Left cardiac atrium (tissue), 4 donors: ENCODE data around the gene NOSTRIN. TPM values are rescaled to one million over a fixed set of nuclear protein-coding genes. Genes with fewer than 3 reads are reported as not detected.
A peak's percentile ranks its signal among the peaks of the same experiment; 100 is the strongest.
"Not testable (repeated sequence)": the region's sequence is repeated elsewhere in the genome, so short reads cannot be mapped to it uniquely, and the experiment has no call there.

Experiments used
- ATAC-seq, 2 donors: fragments of 200-7000 bp; cut with Tn5 transposase; one replicate each; pipeline ENCODE4 v1.9.1; 2020; ENCODE audit warnings: mild to moderate bottlenecking in 2 of 2, moderate library complexity in 2 of 2
- DNase-seq: peaks from one replicate; pipeline ENCODE4 v3.0.0-alpha.2; 2020
- intact Hi-C, 2 donors: fragments of 100-400 bp; cut with DNase I; formaldehyde crosslinking; loops; one replicate each; pipeline versions ENCODE4 v1.14.1 to v1.15.1; 2022 to 2023
- total RNA-seq, 2 donors: library from RNA; stranded (reverse); fragmentation: NEBNext Ultra II Directional; extraction: Animal tissue kit (Norgen Biotek cat#: 25700); gene quantifications; one replicate each; pipeline ENCODE4 v1.2.1, GENCODE V29; 2021
- donor health status: DM: no; HTN: yes; CAD: no.
- donor health status: DM: no; HTN: yes; CAD: no; lungs with severe emphysema.
- donor health status: DM: yes; HTN: yes; CAD: no.
- donor health status: Dilated cardiomyopathy.

NOSTRIN gene
- total RNA-seq, 2 donors from 2014 or later, result 16.1 to 37.6 TPM

DNA sequence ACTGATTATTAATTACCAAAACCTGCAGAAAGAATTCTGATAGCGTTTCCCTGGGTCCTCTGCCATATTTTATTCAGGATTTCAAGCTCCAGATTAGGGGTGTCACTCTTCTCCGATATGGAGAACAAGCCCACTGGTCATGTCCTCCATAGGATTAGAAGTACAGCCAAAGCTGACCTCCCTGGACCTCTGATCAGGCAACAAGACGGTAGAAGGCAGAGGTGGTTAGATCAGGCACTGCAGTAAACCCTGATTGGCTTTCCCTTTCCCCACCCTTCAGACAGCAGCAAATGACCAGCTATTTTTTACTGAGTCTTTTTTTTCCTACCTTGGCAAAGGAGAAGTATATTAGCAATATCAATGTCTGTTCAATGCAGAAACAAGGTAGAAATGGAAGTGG, 50.0 kb downstream of the NOSTRIN start:
- DNase-seq (no peak), ATAC-seq (no peak)
- intact Hi-C loops, result no loop called here

DNA sequence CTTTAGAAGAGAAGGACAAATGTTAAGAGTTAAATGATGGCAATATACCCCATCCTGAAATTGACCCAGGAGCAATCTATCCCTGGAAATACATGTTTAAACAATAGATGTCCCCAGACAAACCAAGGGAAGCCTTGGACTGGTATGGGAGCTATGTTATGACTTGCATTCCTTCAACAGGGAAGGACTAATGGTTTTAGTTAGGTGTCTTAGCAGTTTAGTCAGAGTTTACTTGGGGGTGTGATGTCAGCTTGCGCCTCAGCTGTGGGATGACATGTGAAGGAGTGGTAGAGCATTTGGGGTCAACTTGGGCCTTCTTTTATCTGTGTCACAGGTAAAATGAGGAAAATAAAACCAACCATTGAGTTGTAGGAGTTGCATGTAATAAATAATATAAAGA, 51.0 kb downstream of the NOSTRIN start:
- DNase-seq, result no peak
- no peak for ATAC-seq
- intact Hi-C loops, result no loop called here

DNA sequence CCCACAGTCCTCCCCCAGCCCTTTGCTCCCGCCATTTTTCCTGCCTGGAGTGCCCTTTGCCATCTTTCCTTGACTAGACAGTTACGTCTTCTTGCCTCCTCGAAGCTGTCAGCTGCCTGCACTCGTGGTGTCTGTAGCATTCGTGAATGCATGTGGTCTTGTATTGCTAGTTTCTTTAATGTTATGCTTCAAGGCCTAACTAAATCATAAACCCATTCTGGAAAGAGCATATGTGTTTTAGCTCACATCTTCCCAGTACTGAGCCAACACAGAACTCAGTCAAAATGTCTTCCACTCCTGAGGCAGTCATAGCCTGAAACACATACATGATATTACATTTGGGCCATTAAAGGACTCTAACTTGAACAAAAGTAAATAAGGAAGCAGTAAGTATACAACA, 52.2 kb downstream of the NOSTRIN start:
- intact Hi-C loops, result no loop called here
- ATAC-seq (no peak), DNase-seq (no peak)

DNA sequence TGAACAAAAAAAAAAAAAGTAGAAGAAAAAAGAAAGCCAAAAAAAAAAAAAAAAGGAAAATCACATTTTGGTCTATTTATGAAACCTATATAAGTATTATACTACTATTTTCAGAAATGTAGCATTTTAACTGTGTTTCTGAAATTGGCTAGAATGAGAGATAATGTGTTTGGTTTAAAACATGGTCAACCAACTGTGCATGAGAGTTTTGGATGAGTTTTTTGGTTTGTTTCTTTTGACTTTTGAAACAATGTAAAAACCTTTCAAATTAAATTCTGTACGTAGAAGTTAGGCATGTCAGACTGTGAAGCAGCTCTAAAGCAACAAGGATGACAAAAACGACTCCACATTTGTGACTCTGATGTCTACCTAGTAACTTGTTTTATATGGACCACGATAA, 53.2 kb downstream of the NOSTRIN start:
- ATAC-seq (no peak), DNase-seq (no peak)
- intact Hi-C loops, result no loop called here

DNA sequence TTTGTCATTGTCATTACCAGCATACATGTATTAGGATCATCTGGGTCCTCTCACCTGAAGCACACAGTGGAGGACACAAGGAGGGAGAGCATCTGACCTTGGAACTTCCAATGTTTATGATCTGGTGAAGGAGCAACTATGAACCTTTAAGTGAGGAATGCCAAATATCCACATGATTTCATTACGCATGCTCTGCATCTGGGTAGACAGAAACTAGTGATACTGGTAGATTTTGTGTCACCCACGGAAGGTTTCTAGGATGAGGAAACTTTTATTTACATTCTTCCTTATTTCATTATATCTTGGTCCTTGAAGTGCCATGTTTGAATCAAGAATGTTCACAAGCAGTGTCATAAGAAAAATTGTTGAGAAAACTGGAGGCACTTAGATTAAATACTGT, 55.7 kb downstream of the NOSTRIN start:
- no peak for ATAC-seq
- intact Hi-C loops, result no loop called here
- no peak for DNase-seq

DNA sequence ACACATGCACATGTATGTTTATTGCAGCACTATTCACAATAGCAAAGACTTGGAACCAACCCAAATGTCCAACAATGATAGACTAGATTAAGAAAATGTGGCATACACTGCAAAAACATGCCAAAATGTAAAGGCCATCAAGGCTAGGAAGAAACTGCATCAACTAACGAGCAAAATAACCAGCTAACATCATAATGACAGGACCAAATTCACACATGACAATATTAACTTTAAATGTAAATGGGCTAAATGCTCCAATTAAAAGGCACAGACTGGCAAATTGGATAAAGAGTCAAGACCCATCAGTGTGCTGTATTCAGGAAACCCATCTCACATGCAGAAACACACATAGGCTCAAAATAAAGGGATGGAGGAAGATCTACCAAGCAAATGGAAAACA, 64.7 kb downstream of the NOSTRIN start:
- ATAC-seq, intact Hi-C loops, DNase-seq: not testable (repeated sequence)

DNA sequence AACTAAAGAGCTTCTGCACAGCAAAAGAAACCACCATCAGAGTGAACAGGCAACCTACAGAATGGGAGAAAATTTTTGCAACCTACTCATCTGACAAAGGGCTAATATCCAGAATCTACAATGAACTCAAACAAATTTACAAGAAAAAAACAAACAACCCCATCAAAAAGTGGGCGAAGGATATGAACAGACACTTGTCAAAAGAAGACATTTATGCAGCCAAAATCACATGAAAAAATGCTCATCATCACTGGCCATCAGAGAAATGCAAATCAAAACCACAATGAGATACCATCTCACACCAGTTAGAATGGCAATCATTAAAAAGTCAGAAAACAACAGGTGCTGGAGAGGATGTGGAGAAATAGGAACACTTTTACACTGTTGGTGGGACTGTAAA, 67.9 kb downstream of the NOSTRIN start:
- DNase-seq, ATAC-seq, intact Hi-C loops: not testable (repeated sequence)

DNA sequence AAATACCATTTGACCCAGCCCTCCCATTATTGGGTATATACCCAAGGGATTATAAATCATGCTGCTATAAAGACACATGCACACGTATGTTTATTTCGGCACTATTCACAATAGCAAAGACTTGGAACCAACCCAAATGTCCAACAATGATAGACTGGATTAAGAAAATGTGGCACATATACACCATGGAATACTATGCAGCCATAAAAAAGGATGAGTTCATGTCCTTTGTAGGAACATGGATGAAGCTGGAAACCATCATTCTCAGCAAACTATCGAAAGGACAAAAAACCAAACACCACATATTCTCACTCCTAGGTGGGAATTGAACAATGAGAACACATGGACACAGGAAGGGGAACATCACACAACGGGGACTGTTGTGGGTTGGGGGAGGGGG, 68.4 kb downstream of the NOSTRIN start:
- DNase-seq, intact Hi-C loops, ATAC-seq: not testable (repeated sequence)

DNA sequence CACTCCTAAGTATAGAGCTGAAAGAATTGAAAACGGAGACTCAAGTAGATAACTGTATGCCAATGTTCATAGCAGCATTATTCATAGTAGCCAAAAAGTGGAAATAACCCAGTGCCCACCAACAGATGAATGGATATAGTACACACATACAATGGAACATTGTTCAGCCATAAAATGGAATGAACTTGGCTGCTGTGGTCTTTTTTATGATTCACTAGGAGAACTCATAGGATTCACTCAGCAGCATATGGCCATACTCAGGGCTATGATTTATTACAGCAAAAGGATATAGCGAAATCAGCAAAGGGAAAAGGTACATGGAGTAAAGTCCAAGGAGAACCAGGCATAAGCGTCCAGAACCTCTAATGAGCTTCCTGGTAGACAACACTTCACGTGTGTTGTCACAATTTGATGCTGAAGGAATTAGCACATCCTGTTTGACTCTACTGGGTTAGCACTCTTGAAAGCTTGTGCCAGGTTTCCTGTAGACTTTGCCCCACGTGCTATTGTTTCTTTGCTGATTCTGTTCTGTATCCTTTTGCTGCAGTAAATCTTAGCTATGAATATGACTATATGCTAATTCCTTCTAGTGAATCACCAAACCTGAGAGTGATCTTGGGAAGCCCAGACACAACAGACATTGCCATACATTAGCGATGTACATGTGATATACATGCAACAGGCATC, 72.1 kb downstream of the NOSTRIN start:
- no peak for ATAC-seq
- intact Hi-C loops, result no loop called here
- no peak for DNase-seq

DNA sequence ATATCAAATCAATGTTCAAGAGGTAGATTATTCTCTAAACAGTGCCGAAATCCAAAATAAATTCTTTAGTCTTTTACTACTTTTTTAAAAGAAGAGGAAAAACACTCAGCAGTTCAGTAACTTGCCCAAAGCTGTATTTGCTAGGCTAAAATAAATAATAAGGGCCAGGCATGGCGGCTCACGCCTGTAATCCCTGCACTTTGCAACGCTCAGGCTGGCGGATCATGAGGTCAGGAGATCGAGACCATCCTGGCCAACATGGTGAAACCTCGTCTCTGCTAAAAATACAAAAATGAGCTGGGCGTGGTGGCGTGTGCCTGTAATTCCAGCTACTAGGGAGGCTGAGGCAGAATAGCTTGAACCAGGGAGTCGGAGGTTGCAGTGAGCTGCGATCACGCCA, 79.7 kb downstream of the NOSTRIN start:
- intact Hi-C loops, DNase-seq, ATAC-seq: not testable (repeated sequence)

DNA sequence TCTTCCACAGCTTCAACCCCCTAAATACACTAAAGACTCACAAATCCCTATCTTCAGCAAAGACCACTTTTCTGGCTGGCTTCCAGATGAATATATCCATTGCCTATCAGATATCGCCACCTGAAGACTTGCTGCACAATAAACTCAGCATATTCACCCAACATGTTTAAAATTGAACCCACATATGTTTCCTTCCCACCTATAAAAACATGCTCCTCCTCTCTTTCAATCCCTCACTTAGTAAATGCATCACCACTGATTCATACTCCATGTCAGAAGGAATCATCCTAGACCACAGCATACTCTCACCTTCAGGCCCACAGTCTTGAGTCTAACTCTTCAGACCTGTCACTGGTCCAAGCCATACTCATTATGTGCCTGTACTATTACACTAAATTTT, 82.5 kb downstream of the NOSTRIN start:
- intact Hi-C loops, result no loop called here
- ATAC-seq (no peak), DNase-seq (no peak)

DNA sequence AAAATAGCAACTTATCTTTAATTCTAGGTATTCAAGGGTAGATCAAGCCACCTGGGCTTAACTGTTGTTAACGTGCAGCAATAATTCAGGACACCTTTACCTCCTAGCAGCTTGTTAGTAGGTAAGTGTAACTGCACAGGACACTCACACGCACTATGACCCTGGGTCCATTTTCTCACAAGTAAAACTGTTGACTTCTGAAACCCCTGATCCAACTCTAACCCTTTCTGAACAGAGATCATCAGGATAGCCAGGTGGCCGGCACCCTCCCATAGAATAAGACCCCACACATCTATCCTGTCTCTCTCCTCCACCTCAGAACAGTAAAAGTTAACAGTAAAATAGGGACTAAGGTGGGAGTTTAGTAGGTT, 87.2 kb downstream of the NOSTRIN start:
- DNase-seq (no peak), ATAC-seq (no peak)
- intact Hi-C loops, result no loop called here

DNA sequence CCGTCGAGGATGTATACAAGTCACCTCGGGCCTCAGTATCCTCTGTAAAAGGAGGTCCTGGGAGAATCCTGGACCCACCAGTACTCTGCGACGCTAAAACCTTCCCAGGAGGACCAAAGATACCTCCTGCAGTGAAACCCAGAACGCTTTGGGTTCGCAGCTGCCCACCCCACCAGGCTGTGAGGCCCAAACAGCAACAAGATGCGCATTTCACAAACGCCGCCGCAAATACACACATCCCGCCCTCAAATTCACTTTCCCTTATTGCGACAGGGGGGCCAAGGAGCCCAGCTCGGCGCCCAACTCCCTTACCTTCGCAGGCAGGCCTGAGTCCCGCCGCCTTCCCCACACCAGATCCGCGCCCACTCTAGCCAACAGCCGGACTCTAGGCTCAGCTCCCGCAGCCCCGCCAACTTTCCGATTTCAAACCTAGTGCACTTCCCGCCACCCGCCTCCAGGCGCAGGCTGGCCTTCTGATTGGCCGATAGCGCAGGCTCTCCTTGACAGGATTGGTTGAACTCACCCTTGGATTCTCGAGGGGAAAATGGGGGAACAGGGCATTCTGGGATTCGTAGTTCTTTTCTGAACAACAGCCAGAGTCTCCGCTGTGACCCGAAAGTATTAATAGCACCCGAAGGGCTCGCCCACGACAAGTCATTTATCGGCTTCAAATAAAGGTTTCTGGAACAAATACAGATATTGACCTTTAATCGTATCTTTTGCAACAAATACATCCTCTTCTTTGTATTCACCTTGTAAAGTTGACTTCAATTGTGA, 87.8 kb downstream of the NOSTRIN start, which contains the start of gene SPC25:
Gene SPC25, minus strand, starts transcription at position 425 of the 777 bp plus-strand sequence. CDS start 911 bp downstream, outside the sequence.
- DNase-seq (peak; percentile 91), ATAC-seq (peak; percentile 99)
- intact Hi-C loops, result no loop called here

DNA sequence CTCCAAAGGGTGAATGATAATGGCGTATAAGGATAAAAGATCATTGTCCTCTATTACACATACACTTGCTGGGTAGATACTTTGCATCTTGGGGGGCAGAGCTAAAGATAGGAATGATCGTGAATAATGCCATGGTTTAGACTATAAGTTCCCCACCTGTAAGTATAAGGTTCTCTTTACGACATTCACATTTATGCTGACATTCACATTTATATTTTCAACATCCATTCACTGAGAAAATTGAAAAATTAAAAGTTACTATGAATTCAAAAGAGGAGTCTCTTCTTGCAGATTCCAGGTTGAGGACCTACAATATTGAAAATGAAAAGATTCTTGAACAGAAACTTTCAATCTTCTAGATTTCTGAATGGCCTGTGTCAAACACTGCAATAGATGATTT, 89.9 kb downstream of the NOSTRIN start:
- intact Hi-C loops, result no loop called here
- no peak for ATAC-seq
- no peak for DNase-seq

DNA sequence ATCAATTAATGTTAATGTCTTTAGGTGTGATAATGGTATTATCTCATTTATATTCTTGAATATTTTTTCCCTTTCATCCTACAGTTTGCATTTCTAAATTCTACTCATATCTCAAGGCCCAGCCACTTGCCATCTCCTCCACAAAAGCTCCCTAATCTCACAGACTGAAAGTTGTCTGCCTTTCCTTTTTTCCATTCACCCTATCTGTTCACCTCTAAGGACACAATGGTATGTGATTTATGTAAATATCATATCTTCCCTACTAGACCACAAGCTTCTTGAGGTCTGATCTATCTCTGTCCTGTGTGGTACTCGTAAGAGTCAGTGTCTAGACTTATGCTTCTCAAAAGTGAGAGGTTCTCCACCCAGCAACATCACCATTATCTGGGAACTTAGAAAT, 91.7 kb downstream of the NOSTRIN start:
- intact Hi-C loops, result no loop called here
- DNase-seq, result no peak
- no peak for ATAC-seq

DNA sequence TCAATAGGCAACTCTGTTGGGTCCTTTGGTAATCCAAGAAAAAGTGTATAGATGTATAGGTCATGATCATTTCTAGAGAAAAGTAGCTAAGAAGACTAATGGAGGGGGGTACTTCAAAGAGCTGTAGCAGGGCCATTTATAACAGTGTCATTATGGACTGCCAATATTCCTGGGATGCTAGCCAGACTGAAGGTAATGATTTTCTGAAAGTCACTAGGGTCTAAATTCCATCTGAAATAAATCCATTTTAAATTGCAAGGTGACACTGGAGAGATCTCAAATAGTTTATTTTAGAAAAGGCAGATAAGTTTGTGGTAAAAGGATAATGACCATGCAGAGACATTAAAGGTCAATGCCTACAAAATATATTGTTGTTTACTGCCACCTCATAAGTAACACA, 92.3 kb downstream of the NOSTRIN start:
- intact Hi-C loops, result no loop called here
- no peak for ATAC-seq
- no peak for DNase-seq

DNA sequence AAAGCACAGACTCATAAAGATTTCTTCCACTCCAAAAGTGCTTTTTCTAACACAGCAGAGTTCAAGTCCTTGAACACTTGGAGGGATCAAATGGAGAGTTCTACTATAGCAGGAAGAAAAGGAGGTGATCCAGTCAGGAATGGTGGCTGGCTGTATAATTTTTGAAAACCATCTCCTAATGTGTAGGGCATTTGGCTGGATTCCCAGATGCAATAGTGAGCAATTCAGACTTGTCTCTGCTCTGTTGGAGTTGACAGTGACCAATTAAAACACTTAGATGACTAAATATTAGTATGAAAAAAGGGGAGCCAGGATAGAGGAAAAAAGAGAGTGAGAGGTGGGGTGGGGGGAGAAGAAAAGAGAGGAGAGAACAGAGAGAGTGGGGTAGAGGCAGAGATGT, 93.3 kb downstream of the NOSTRIN start:
- DNase-seq, result no peak
- no peak for ATAC-seq
- intact Hi-C loops, result no loop called here

DNA sequence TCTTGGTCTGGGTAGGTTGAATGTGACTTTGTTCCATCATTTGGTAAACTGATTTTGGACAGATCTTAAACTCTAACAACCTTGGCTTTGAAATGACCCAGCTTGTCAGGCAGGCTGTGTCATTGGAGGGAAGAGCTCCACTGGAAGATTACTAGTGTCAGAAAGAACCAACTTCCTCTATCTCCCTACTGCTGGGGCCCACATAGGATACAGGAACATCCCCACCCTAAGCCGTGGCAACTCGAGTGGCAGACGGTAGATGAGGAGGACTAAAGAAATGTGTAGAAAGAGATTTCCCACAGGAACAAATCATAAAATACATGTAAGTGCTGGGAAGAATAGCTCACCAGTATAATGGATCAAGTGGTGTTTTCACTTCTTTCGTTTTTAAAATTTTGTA, 94.3 kb downstream of the NOSTRIN start:
- ATAC-seq (no peak), DNase-seq (no peak)
- intact Hi-C loops, result no loop called here

DNA sequence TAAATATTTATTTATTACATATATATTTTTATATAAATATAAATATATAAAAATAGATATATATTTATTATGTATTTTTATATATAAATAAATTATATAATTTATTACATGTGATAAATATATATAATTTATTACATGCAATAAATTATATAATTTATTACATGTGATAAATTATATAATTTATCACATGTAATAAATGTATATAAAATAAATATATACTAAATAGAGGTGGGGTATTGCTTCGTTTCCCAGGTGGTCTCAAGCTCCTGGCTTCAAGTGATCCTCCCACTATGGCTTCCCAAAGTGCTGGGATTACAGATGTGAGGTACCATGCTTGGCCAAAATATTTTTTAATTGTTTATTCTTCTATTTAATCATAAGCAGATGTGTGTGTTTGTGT, 95.0 kb downstream of the NOSTRIN start:
- ATAC-seq, result no peak
- intact Hi-C loops, result no loop called here

DNA sequence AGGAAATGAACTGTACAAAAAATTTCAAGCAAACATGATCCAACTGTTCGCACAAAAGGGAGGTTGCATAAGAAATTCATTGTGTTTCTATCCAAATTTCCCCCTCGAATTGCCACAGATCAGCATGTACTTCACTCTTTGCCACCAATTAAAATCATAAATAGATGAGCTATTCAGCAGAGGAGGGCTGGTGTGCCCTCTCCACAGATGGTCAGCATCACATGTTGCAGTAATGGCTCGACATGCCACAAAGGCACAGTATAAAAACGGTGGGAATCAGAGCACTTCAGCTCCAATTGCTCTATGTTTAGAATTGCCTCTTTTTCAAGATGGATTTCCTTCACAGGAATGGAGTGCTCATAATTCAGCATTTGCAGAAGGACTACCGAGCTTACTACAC, 98.6 kb downstream of the NOSTRIN start, which contains the start of gene G6PC2:
Gene G6PC2, plus strand, starts transcription at position 289 of the 400 bp plus-strand sequence. Its CDS starts 41 bp downstream, at position 330.
- ATAC-seq (no peak), DNase-seq (no peak)
- intact Hi-C loops, result no loop called here

More for the DNA sequence above, 95.0 kb downstream of the NOSTRIN start:
- no peak for DNase-seq

DNA sequence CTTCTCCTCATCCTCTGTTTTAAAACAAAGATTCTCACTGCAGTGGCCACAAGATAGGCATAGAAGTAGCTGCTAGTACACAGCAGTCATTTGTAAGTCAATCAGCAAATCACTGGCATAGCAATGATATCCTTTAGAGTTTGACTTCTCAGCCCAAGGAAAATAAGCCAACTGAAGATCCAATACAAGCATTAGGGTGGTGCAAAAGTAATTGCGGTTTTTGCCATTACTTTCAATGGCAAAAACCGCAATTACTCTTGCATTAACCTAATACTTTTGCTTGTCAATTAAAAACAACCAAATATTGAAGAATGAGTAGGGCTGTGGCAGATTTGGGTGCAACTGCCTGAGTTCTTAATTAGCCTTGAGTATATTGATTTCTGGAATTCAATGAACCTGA, 101.5 kb downstream of the NOSTRIN start:
- intact Hi-C loops, result no loop called here
- DNase-seq (no peak), ATAC-seq (no peak)
